Panc1 (cell line): Measurements from ENCODE around the gene RYR3. TPM values are rescaled to one million over a fixed set of nuclear protein-coding genes. Genes with fewer than 3 reads are reported as not detected.

Source experiments
- ATAC-seq: fragments of 200-7000 bp; cut with Tn5 transposase; 2 replicates; pipeline ENCODE4 v1.9.1; 2020; ENCODE audit warnings: mild to moderate bottlenecking, moderate library complexity
- BruUV-seq: library from RNA; stranded (reverse); fragments of 400-500 nt; replicated peaks from 2 replicates; lab custom pipeline; 2021; lab: Mats Ljungman, UMichigan
- CTCF ChIA-PET: fragments of 300-600 bp; sonication (Branson Sonifier 250); formaldehyde crosslinking; loops from one replicate; lab custom pipeline; 2022; ENCODE audit warnings: antibody characterized with exemption; lab: Charles Lee
- POLR2A ChIA-PET: fragments of 300-600 bp; sonication (Branson Sonifier 250); formaldehyde crosslinking; loops from one replicate; lab custom pipeline; 2022; ENCODE audit warnings: antibody characterized with exemption; lab: Charles Lee
- DNase-seq: peaks from one replicate; pipeline ENCODE4 v3.0.0-alpha.2; 2010; ENCODE audit warnings: low read depth, low spot score
- H3K27ac ChIP-seq: 2 replicates; pipeline ENCODE4 v1.5.1; 2011; ENCODE audit warnings: mild to moderate bottlenecking, low read length, inconsistent platforms
- H3K27me3 ChIP-seq: fragments of 200-500 bp; sonication (Bioruptor generic); 2 replicates; pipeline ENCODE4 v1.6.0; 2014; ENCODE audit warnings: low read length, inconsistent platforms; ENCODE audit not compliant: control insufficient read depth, insufficient read depth
- H3K36me3 ChIP-seq: fragments of 200-500 bp; sonication (Bioruptor generic); 2 replicates; pipeline ENCODE4 v1.5.1; 2014; ENCODE audit warnings: inconsistent platforms, mild to moderate bottlenecking, low read length, moderate library complexity; ENCODE audit not compliant: control insufficient read depth, insufficient read depth
- H3K4me1 ChIP-seq: 2 replicates; pipeline ENCODE4 v1.5.1; 2011; ENCODE audit warnings: inconsistent platforms, mild to moderate bottlenecking, low read length, moderate library complexity; ENCODE audit not compliant: control insufficient read depth, insufficient read depth
- H3K4me3 ChIP-seq, 2 experiments: 2 replicates each; pipeline ENCODE4 v1.5.1; 2011 to 2012; ENCODE audit warnings: low read depth in 2 of 2, low read length in 2 of 2, mild to moderate bottlenecking in 2 of 2, inconsistent platforms in 1 of 2, moderate library complexity in 1 of 2
- H3K9me3 ChIP-seq: fragments of 200-500 bp; sonication (Bioruptor generic); 2 replicates; pipeline ENCODE4 v1.5.1; 2014; ENCODE audit warnings: low read depth, mild to moderate bottlenecking, inconsistent platforms, low read length, moderate library complexity; ENCODE audit not compliant: control insufficient read depth, insufficient read depth
- POLR2AphosphoS5 ChIP-seq: IDR thresholded peaks from 2 replicates; pipeline ENCODE4 v1.6.1; 2012; ENCODE audit warnings: mild to moderate bottlenecking, low read depth, low read length, moderate library complexity
- SIN3A ChIP-seq: IDR thresholded peaks from 2 replicates; pipeline ENCODE4 v1.6.1; 2012; ENCODE audit warnings: low read depth, mild to moderate bottlenecking, low read length, moderate library complexity, borderline replicate concordance; ENCODE audit not compliant: insufficient read depth
- TCF7L2 ChIP-seq: IDR thresholded peaks from 2 replicates; pipeline ENCODE4 v1.6.1; 2011; ENCODE audit warnings: mild to moderate bottlenecking, low read depth, low read length, inconsistent platforms
- in situ Hi-C: cut with HindIII; loops from 2 replicates; pipeline ENCODE4 v1.10.0; 2016; ENCODE audit warnings: low sequenced_read_pairs, low pct_unique_long_range_greater_than_20kb
- intact Hi-C: fragments of 100-400 bp; cut with micrococcal nuclease; formaldehyde crosslinking; loops from one replicate; pipeline ENCODE4 v1.10.0; 2022; ENCODE audit not compliant: unreplicated experiment
- total RNA-seq: library from RNA; stranded (reverse); gene quantifications from one replicate; pipeline ENCODE4 v1.2.1, GENCODE V29; 2021; ENCODE audit not compliant: unreplicated experiment
- TF ChIP-seq, protein P1 (sequence below): fragments of 450-650 bp; IDR thresholded peaks from 2 replicates; pipeline ENCODE4 v1.5.1; 2017; ENCODE audit warnings: mild to moderate bottlenecking
- TF ChIP-seq, protein P2 (sequence below), 2 experiments: IDR thresholded peaks; 2 replicates each; pipeline ENCODE4 v1.6.1; 2011 to 2012; ENCODE audit warnings: low read depth in 2 of 2, control low read depth in 1 of 2, low read length in 1 of 2, mild to moderate bottlenecking in 1 of 2, moderate library complexity in 1 of 2; ENCODE audit not compliant: insufficient read depth in 1 of 2

The RYR3 gene
- total RNA-seq, 1 experiment from 2014 or later: not detected

DNA sequence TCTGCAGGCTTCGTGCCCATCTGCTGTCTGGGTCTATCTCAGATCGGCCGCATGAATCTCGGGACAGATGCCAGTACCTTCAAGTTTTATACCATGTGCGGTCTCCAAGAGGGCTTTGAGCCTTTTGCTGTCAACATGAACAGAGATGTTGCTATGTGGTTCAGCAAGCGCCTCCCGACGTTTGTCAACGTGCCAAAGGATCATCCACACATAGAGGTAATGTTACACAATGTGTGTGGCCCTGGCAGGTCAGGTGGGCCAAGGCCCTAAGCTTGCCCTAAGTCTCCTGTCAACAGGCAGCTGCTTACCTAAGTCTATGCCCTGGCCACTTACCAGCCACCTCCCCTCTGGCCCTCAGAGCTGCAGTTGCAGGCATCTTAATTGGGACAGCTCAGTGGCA is 333.5 kb downstream of the RYR3 start:
- TF ChIP-seq, protein P1, sequence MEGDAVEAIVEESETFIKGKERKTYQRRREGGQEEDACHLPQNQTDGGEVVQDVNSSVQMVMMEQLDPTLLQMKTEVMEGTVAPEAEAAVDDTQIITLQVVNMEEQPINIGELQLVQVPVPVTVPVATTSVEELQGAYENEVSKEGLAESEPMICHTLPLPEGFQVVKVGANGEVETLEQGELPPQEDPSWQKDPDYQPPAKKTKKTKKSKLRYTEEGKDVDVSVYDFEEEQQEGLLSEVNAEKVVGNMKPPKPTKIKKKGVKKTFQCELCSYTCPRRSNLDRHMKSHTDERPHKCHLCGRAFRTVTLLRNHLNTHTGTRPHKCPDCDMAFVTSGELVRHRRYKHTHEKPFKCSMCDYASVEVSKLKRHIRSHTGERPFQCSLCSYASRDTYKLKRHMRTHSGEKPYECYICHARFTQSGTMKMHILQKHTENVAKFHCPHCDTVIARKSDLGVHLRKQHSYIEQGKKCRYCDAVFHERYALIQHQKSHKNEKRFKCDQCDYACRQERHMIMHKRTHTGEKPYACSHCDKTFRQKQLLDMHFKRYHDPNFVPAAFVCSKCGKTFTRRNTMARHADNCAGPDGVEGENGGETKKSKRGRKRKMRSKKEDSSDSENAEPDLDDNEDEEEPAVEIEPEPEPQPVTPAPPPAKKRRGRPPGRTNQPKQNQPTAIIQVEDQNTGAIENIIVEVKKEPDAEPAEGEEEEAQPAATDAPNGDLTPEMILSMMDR: no peak
- TF ChIP-seq, protein P2, sequence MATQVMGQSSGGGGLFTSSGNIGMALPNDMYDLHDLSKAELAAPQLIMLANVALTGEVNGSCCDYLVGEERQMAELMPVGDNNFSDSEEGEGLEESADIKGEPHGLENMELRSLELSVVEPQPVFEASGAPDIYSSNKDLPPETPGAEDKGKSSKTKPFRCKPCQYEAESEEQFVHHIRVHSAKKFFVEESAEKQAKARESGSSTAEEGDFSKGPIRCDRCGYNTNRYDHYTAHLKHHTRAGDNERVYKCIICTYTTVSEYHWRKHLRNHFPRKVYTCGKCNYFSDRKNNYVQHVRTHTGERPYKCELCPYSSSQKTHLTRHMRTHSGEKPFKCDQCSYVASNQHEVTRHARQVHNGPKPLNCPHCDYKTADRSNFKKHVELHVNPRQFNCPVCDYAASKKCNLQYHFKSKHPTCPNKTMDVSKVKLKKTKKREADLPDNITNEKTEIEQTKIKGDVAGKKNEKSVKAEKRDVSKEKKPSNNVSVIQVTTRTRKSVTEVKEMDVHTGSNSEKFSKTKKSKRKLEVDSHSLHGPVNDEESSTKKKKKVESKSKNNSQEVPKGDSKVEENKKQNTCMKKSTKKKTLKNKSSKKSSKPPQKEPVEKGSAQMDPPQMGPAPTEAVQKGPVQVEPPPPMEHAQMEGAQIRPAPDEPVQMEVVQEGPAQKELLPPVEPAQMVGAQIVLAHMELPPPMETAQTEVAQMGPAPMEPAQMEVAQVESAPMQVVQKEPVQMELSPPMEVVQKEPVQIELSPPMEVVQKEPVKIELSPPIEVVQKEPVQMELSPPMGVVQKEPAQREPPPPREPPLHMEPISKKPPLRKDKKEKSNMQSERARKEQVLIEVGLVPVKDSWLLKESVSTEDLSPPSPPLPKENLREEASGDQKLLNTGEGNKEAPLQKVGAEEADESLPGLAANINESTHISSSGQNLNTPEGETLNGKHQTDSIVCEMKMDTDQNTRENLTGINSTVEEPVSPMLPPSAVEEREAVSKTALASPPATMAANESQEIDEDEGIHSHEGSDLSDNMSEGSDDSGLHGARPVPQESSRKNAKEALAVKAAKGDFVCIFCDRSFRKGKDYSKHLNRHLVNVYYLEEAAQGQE (IDR thresholded peaks at IDR 0.05; ENCODE audit: insufficient read depth in 1 of 2, low read depth in 2 of 2, low read length in 1 of 2): no peak
- TF ChIP-seq TCF7L2 (no peak), SIN3A (no peak), POLR2AphosphoS5 (no peak)
- H3K36me3 ChIP-seq: no peaks in the 10 kb centered on the region
- ChIA-PET POLR2A (no interaction called here), CTCF (no interaction called here)
- peaks cover 50% of the 10 kb centered on the region for H3K27me3 ChIP-seq
- in situ Hi-C loops: no loop called here
- no peak overlapping the region for H3K27ac ChIP-seq
- intact Hi-C loops: no loop called here
- H3K4me3 ChIP-seq: no peak overlapping the region
- no peaks in the 10 kb centered on the region for H3K9me3 ChIP-seq
- H3K4me1 ChIP-seq: no peaks in the 10 kb centered on the region
- no peak for DNase-seq
- BruUV-seq: no TSS peak
- ATAC-seq: no peak

DNA sequence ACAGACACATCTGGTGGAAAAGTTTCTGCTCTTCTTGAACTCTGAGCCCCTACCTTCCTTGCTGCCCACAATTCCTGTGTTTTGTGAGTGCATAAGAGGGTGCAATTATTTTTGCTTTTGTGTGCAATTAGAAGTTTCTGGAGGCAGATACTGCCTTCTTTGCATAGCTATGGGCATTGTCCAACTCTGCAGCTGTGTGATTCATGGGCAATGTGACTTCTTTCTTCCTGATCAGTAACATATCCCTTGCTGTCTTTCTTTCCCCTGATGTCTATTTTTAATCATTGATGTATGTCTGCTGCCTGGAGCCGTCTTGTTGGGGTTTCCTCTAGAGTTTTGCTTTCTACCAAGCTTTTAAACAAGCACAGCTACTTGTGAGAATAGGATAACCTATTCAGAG is 336.0 kb downstream of the RYR3 start:
- no peak for TF ChIP-seq TCF7L2
- TF ChIP-seq SIN3A: no peak
- TF ChIP-seq, protein P1: no peak
- TF ChIP-seq POLR2AphosphoS5: no peak
- TF ChIP-seq, protein P2 (IDR thresholded peaks at IDR 0.05; ENCODE audit: insufficient read depth in 1 of 2, low read depth in 2 of 2, low read length in 1 of 2): no peak
- no TSS peak for BruUV-seq
- Histone ChIP-seq H3K4me1 (no peaks in the 10 kb centered on the region), H3K27ac (no peak overlapping the region), H3K4me3 (no peak overlapping the region), H3K9me3 (no peaks in the 10 kb centered on the region), H3K36me3 (no peaks in the 10 kb centered on the region), H3K27me3 (peaks cover 40% of the 10 kb centered on the region)
- ATAC-seq (no peak), DNase-seq (no peak)
- CTCF ChIA-PET: no interaction called here
- intact Hi-C loops: no loop called here
- POLR2A ChIA-PET: no interaction called here
- in situ Hi-C loops: no loop called here
